Adrenal gland (tissue), 12 donors: ENCODE results near the gene CHST2. TPM values are rescaled to one million over a fixed set of nuclear protein-coding genes. Genes with fewer than 3 reads are reported as not detected.
"Not testable (repeated sequence)": the region's sequence is repeated elsewhere in the genome, so short reads cannot be mapped to it uniquely, and the experiment has no call there.

Experiments used
- DNase-seq, 7 donors: peaks; one replicate each; pipeline ENCODE4 v3.0.0-alpha.2; 2019 to 2020
- H3K27ac ChIP-seq, 5 donors: fragments of 200-600 bp; sonication (generic) in 4 of 5; 1 replicate in 3 of 5; 2 replicates in 2 of 5; pipeline versions ENCODE4 v1.5.1 to v1.8.0; 2016 to 2020; ENCODE audit warnings: mild to moderate bottlenecking in 1 of 5
- H3K27me3 ChIP-seq: fragments of 200-600 bp; 2 replicates; pipeline ENCODE4 v1.8.0; 2021
- H3K36me3 ChIP-seq, 2 donors: fragments of 200-600 bp; replicated peaks in 1 of 2; 1 replicate in 1 of 2; 2 replicates in 1 of 2; pipeline versions ENCODE4 v1.5.1 to v1.8.0; 2018 to 2022
- H3K4me1 ChIP-seq, 2 donors: fragments of 200-600 bp; replicated peaks in 1 of 2; 1 replicate in 1 of 2; 2 replicates in 1 of 2; pipeline versions ENCODE4 v1.5.1 to v1.8.0; 2018 to 2021
- H3K4me3 ChIP-seq, 4 donors: fragments of 200-600 bp; sonication (generic) in 3 of 4; one replicate each; pipeline ENCODE4 v1.5.1; 2016 to 2018
- H3K9me3 ChIP-seq, 3 donors: fragments of 200-600 bp; sonication (generic) in 1 of 3; replicated peaks in 1 of 3; 1 replicate in 2 of 3; 2 replicates in 1 of 3; pipeline versions ENCODE4 v1.5.1 to v1.8.0; 2016 to 2021
- POLR2A ChIP-seq, 2 donors: fragments of 450-650 bp; IDR thresholded peaks; one replicate each; pipeline ENCODE4 v1.6.1; 2017; ENCODE audit warnings: antibody characterized with exemption in 2 of 2, mild to moderate bottlenecking in 2 of 2, moderate library complexity in 1 of 2
- WGBS, 4 donors: extraction: QIAGEN DNeasy Blood & Tissue Kit in 2 of 4; methylation state at CpG; one replicate each; pipeline versions ENCODE4 v1.1.5 to v1.1.7; 2013 to 2017; 5-methylcytosine and 5-hydroxymethylcytosine counted together
- intact Hi-C, 2 donors: fragments of 100-400 bp; cut with DNase I; formaldehyde crosslinking; loops; one replicate each; pipeline versions ENCODE4 v1.14.1 to v1.15.0; 2022 to 2023
- polyA plus RNA-seq, 3 donors: library from polyadenylated mRNA; stranded (reverse); fragments of 200-250 nt in 2 of 3; fragments of 350-450 nt in 1 of 3; fragmentation: Illumina TruSeq in 1 of 3; extraction: RNeasy Lipid Tissue Mini Kit (QIAGEN cat#74804) in 1 of 3; gene quantifications; one replicate each; pipeline ENCODE4 v1.2.3, GENCODE V29; 2013 to 2014
- total RNA-seq, 9 donors: library from RNA; depleted of rRNA in 4 of 9; stranded (reverse); fragments of >200 nt in 4 of 9; fragments of 120-200 nt in 1 of 9; fragmentation: NEBNext Ultra II Directional in 1 of 9; extraction: Animal tissue kit (Norgen Biotek cat#: 25700) in 1 of 9; gene quantifications; one replicate each; pipeline versions ENCODE4 v1.1.0 to v1.2.4, GENCODE V29; 2013 to 2023
- TF ChIP-seq, protein P1 (sequence below), 6 experiments: fragments of 450-650 bp in 4 of 6; fragments of 200-600 bp in 2 of 6; sonication (generic) in 1 of 6; IDR thresholded peaks; 1 replicate in 5 of 6; 2 replicates in 1 of 6; pipeline versions ENCODE4 v1.5.1 to v1.8.0; 2016 to 2021; ENCODE audit warnings: antibody characterized with exemption in 6 of 6, mild to moderate bottlenecking in 2 of 6, moderate library complexity in 1 of 6
- donor health status: healthy with polysubstance abuse.
- donor health status: Bipolar disorder and iron deficiency.
- donor health status: DM: yes; HTN: yes; CAD: no.
- donor health status: DM: no; HTN: no; CAD: no.
- donor health status: DM: no; HTN: no; CAD: no.
- donor health status: DM: yes; HTN: yes; CAD: no.

Gene CHST2
- total and polyA plus RNA-seq, 12 donors = 1.9 to 11.4 (median 3.6) TPM

DNA sequence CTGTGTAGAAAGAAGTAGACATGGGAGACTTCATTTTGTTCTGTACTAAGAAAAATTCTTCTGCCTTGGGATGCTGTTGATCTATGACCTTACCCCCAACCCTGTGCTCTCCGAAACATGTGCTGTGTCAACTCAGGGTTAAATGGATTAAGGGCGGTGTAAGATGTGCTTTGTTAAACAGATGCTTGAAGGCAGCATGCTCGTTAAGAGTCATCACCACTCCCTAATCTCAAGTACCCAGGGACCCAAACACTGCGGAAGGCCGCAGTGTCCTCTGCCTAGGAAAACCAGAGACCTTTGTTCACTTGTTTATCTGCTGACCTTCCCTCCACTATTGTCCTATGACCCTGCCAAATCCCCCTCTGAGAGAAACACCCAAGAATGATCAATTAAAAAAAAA lies 45.6 kb upstream of the CHST2 start:
- H3K4me3 ChIP-seq, H3K27ac ChIP-seq, intact Hi-C loops, DNase-seq, H3K36me3 ChIP-seq, H3K4me1 ChIP-seq, H3K27me3 ChIP-seq, H3K9me3 ChIP-seq: not testable (repeated sequence)
- WGBS, 4 donors = 88 to 96% (median 92%) methylated on average over 5 of the region's 5 CpGs

DNA sequence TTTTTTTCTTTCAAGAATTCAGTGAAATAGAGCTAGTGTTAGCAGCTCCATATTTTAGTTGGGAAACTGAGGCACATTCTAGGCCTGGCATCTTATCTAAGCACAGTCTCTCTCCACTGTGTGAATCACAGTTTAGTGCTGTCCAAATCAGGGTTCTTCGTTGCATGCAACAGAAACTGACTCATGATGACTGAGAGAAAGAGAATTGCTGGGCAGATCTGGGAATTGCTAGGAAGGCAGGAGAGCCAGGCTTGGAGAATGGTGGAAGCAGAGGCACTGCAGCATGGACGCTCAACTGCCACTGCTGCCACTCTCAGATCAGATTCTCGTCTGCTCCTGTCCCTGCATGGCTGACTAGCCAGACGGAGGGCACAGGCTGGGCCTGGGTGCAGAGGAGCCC lies 40.7 kb upstream of the CHST2 start:
- no peaks in the 10 kb centered on the region for H3K36me3 ChIP-seq
- intact Hi-C loops = no loop called here
- no peak overlapping the region for H3K4me3 ChIP-seq
- 74 to 84% (median 77%) methylated on average over 1 to 4 of the region's 4 CpGs for WGBS, 4 donors
- H3K9me3 ChIP-seq = no peaks in the 10 kb centered on the region
- no peaks in the 10 kb centered on the region for H3K4me1 ChIP-seq
- TF ChIP-seq, protein P1, sequence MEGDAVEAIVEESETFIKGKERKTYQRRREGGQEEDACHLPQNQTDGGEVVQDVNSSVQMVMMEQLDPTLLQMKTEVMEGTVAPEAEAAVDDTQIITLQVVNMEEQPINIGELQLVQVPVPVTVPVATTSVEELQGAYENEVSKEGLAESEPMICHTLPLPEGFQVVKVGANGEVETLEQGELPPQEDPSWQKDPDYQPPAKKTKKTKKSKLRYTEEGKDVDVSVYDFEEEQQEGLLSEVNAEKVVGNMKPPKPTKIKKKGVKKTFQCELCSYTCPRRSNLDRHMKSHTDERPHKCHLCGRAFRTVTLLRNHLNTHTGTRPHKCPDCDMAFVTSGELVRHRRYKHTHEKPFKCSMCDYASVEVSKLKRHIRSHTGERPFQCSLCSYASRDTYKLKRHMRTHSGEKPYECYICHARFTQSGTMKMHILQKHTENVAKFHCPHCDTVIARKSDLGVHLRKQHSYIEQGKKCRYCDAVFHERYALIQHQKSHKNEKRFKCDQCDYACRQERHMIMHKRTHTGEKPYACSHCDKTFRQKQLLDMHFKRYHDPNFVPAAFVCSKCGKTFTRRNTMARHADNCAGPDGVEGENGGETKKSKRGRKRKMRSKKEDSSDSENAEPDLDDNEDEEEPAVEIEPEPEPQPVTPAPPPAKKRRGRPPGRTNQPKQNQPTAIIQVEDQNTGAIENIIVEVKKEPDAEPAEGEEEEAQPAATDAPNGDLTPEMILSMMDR (IDR thresholded peaks at IDR 0.05) = no peak
- TF ChIP-seq POLR2A (IDR thresholded peaks at IDR 0.05) = no peak
- no peak overlapping the region for H3K27ac ChIP-seq
- no peak for DNase-seq
- H3K27me3 ChIP-seq = no peaks in the 10 kb centered on the region

DNA sequence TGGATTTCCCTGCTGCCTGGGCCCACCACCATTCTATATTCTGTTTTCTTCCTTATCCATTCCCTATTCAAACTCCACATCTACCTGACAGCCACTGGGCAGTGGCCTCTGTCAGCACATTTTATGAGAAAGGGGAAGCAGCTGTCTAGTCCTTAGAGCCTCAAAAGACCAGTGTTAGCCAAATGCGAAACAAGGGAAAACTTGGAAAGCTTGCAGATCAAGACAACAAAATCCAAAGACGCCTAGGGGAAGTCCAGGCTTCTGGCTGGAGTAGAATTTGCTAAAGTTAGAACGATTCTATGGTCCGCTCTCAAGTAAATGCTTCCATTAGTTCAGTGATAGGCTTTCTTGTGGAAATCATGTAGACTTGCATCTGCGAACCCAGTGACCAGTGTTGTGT lies 39.4 kb upstream of the CHST2 start:
- no peak for TF ChIP-seq POLR2A (IDR thresholded peaks at IDR 0.05)

DNA sequence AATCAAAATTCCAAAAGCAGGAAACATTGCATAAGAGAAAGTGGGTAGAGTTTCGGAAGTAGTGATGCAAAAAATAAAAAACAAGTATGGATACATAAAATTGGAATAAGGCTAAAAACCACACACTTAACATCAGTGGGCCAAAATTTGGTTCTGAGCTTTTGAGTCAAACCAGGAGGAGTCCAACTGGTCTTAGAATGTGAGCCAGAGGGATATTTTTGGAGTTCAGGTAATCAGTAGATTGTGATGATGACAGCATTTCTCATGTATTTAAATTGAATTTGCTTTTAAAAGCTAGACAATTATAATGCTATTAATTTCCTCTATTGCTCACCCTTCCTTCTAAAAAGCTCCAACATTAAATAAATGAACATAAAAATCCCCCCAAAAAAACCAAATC lies 38.2 kb upstream of the CHST2 start:
- Histone ChIP-seq H3K4me1 (no peaks in the 10 kb centered on the region), H3K27me3 (no peaks in the 10 kb centered on the region), H3K27ac (no peak overlapping the region), H3K9me3 (no peaks in the 10 kb centered on the region), H3K36me3 (no peaks in the 10 kb centered on the region), H3K4me3 (no peak overlapping the region)
- TF ChIP-seq POLR2A (IDR thresholded peaks at IDR 0.05) = no peak
- TF ChIP-seq, protein P1 (IDR thresholded peaks at IDR 0.05) = no peak
- DNase-seq = no peak
- WGBS, 4 donors = 66 to 76% (median 69%) methylated on average over 1 of the region's 1 CpG
- intact Hi-C loops = no loop called here

More for the DNA sequence above, 39.4 kb upstream of the CHST2 start:
- no peak for DNase-seq
- Histone ChIP-seq H3K4me3 (no peak overlapping the region), H3K36me3 (no peaks in the 10 kb centered on the region), H3K27me3 (no peaks in the 10 kb centered on the region), H3K9me3 (no peaks in the 10 kb centered on the region), H3K27ac (no peak overlapping the region), H3K4me1 (no peaks in the 10 kb centered on the region)
- 75 to 88% (median 79%) methylated on average over 5 of the region's 5 CpGs for WGBS, 4 donors
- intact Hi-C loops = no loop called here

DNA sequence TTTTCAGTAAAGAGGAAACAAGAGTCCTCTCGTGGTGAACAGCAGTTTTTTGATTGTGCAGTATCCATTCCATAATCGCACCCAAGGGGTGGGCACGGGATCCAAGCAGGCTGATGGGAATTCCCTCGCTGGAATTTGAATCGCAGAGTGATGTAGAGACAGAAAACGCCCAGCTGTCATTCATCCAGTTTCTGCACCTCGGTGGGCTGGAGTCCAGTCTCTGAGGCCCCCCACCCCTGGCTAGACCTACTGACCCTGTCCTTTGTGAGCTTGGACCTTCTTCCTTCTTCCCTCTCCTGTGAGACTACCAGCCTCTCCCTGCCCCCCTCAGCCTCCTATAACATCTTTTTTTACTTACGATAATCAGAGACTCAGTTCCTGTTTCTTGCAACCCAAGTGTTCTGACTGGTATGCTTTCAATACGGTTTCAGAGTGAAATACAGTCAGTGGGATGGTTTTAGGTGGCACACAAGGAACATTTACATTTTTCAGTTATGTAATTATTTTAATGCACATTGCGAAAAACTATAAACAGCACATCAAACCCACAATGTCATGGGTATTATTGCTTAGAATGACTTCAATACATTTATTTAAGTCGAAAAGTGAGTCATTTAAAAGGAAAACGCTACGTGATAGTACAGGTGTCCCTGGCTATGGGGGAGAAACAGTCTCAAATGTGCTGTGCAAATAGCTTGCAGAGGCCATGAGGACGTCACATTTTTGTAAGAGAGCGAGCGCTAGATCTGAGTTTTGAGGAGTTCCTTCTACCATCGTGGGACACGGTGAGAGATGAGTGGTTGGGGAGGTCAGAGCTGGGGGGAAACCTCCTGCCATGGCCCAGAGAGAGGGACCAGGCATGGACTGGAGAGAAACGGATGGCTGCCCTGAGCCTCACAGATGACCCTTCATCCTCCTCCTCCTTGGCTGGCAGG lies 37.5 kb upstream of the CHST2 start:
- Histone ChIP-seq H3K27ac (no peak overlapping the region), H3K4me3 (no peak overlapping the region), H3K36me3 (no peaks in the 10 kb centered on the region), H3K9me3 (no peaks in the 10 kb centered on the region), H3K27me3 (no peaks in the 10 kb centered on the region), H3K4me1 (no peaks in the 10 kb centered on the region)
- intact Hi-C loops = no loop called here
- TF ChIP-seq, protein P1 (IDR thresholded peaks at IDR 0.05) = no peak
- TF ChIP-seq POLR2A (IDR thresholded peaks at IDR 0.05) = no peak
- no peak for DNase-seq
- 74 to 78% (median 78%) methylated on average over 19 of the region's 19 CpGs for WGBS, 4 donors
